Measurements from ENCODE around the gene NCS1. TPM values are rescaled to one million over a fixed set of nuclear protein-coding genes. Genes with fewer than 3 reads are reported as not detected.

The NCS1 gene
- total RNA-seq, 1 experiment from 2014 or later = 68.7 TPM

- ChIA-PET CTCF (no interaction called here), POLR2A (no interaction called here), RAD21 (ENCODE audit: low non-redundant PET in 1 of 2, low total read pairs in 2 of 2, uncharacterized antibody in 2 of 2, unreplicated experiment in 2 of 2) (no interaction called here)
- Histone ChIP-seq H3K27me3 (ENCODE audit: insufficient read depth, low read length) (no peaks in the 10 kb centered on the region), H2AFZ (ENCODE audit: low read depth, low read length, poor library complexity, severe bottlenecking) (no peak overlapping the region), H4K20me1 (ENCODE audit: insufficient read depth) (no peaks in the 10 kb centered on the region), H3K36me3 (ENCODE audit: control insufficient read depth in 1 of 2, insufficient read depth in 2 of 2, low read length in 2 of 2) (no peaks in the 10 kb centered on the region), H3K79me2 (ENCODE audit: insufficient read depth, low read length) (peaks cover 17% of the 10 kb centered on the region; the same call in 1 of the 2 replicates), H3K9ac (ENCODE audit: low read length) (no peak overlapping the region), H3K4me1 (ENCODE audit: control insufficient read depth in 1 of 2, insufficient read depth in 2 of 2, low read length in 2 of 2) (0 out of 4 replicates have a peak, but pooled peaks cover 0 to under 1% of the 10 kb centered on the region in 2 experiments), H3K9me3 (ENCODE audit: control insufficient read depth in 1 of 2, insufficient read depth in 1 of 2, low read depth in 1 of 2, low read length in 2 of 2) (no peaks in the 10 kb centered on the region), H3K9me2 (ENCODE audit: insufficient read depth) (no peaks in the 10 kb centered on the region), H3K27ac (ENCODE audit: low read depth, low read length) (no peak overlapping the region), H3K4me2 (ENCODE audit: low read length) (no peak overlapping the region), H3K4me3 (replicated peaks in 1 of 2; ENCODE audit: low read depth in 1 of 2, low read length in 2 of 2) (no peak overlapping the region)
- ATAC-seq (no peak), DNase-seq (ENCODE audit: low read depth, low spot score) (no peak)
- intact Hi-C loops (cut with micrococcal nuclease) = no loop called here
- no TSS peak for BruUV-seq (replicated peaks)
- no peak for TF ChIP-seq ELF1 (IDR thresholded peaks at IDR 0.05; ENCODE audit: borderline replicate concordance, low read depth)
- no peak for TF ChIP-seq TCF7L2 (IDR thresholded peaks at IDR 0.05; ENCODE audit: borderline replicate concordance, extremely low read depth, insufficient read depth, insufficient read length)
- no peak for TF ChIP-seq CEBPB (IDR thresholded peaks at IDR 0.05; ENCODE audit: low read depth)
Measured at GRCh38 chr9:130208600-130209347, 36.6 kb downstream of the NCS1 start.

GRCh38 chr9:130209422-130209821 lies 37.2 kb downstream of the NCS1 start:
- BruUV-seq (replicated peaks) = no TSS peak
- Histone ChIP-seq H3K9me3 (ENCODE audit: control insufficient read depth in 1 of 2, insufficient read depth in 1 of 2, low read depth in 1 of 2, low read length in 2 of 2) (no peaks in the 10 kb centered on the region), H3K36me3 (ENCODE audit: control insufficient read depth in 1 of 2, insufficient read depth in 2 of 2, low read length in 2 of 2) (no peaks in the 10 kb centered on the region), H3K4me2 (ENCODE audit: low read length) (no peak overlapping the region), H2AFZ (ENCODE audit: low read depth, low read length, poor library complexity, severe bottlenecking) (no peak overlapping the region), H3K27me3 (ENCODE audit: insufficient read depth, low read length) (no peaks in the 10 kb centered on the region), H3K4me3 (replicated peaks in 1 of 2; ENCODE audit: low read depth in 1 of 2, low read length in 2 of 2) (no peak overlapping the region), H3K27ac (ENCODE audit: low read depth, low read length) (no peak overlapping the region), H4K20me1 (ENCODE audit: insufficient read depth) (no peaks in the 10 kb centered on the region), H3K79me2 (ENCODE audit: insufficient read depth, low read length) (peaks cover 17% of the 10 kb centered on the region; the same call in 1 of the 2 replicates), H3K9ac (ENCODE audit: low read length) (no peak overlapping the region), H3K4me1 (ENCODE audit: control insufficient read depth in 1 of 2, insufficient read depth in 2 of 2, low read length in 2 of 2) (0 out of 4 replicates have a peak, but pooled peaks cover 0 to 3% of the 10 kb centered on the region in 2 experiments), H3K9me2 (ENCODE audit: insufficient read depth) (no peaks in the 10 kb centered on the region)
- CTCF ChIA-PET = no interaction called here
- POLR2A ChIA-PET = no interaction called here
- ATAC-seq (no peak), DNase-seq (ENCODE audit: low read depth, low spot score) (no peak)
- RAD21 ChIA-PET (ENCODE audit: low non-redundant PET in 1 of 2, low total read pairs in 2 of 2, uncharacterized antibody in 2 of 2, unreplicated experiment in 2 of 2) = no interaction called here
- intact Hi-C loops (cut with micrococcal nuclease) = no loop called here
- no peak for TF ChIP-seq ZNF274 (IDR thresholded peaks at IDR 0.05; ENCODE audit: low read depth, low read length)
- TF ChIP-seq CTCF (IDR thresholded peaks at IDR 0.05 in 2 of 3, conservative IDR thresholded peaks at IDR 0.05 in 1 of 3; ENCODE audit: borderline replicate concordance in 1 of 3, insufficient read depth in 1 of 3, low read depth in 2 of 3, low read length in 2 of 3) = no peak
- TF ChIP-seq JUND (IDR thresholded peaks at IDR 0.05) = no peak
- TF ChIP-seq ZFX (IDR thresholded peaks at IDR 0.05) = no peak
- no peak for TF ChIP-seq EGR1 (IDR thresholded peaks at IDR 0.05; ENCODE audit: low read depth)
- no peak for TF ChIP-seq POLR2A (IDR thresholded peaks at IDR 0.05; ENCODE audit: borderline replicate concordance, extremely low read depth, insufficient read depth, insufficient read length)
- no peak for TF ChIP-seq CEBPB (IDR thresholded peaks at IDR 0.05; ENCODE audit: low read depth)
- TF ChIP-seq SRF (IDR thresholded peaks at IDR 0.05; ENCODE audit: low read depth) = no peak
- no peak for TF ChIP-seq REST (IDR thresholded peaks at IDR 0.05; ENCODE audit: low read depth)
- no peak for TF ChIP-seq EZH2 (IDR thresholded peaks at IDR 0.05)
- TF ChIP-seq RAD21 (IDR thresholded peaks at IDR 0.05; ENCODE audit: low read depth) = no peak
- no peak for TF ChIP-seq SP1 (IDR thresholded peaks at IDR 0.05; ENCODE audit: low read depth)
- no peak for TF ChIP-seq FOSL1 (IDR thresholded peaks at IDR 0.05; ENCODE audit: low read depth)
- TF ChIP-seq ATF3 (IDR thresholded peaks at IDR 0.05) = no peak
